GM12891 (cell line): ENCODE results near the gene FANCC.
A peak's percentile ranks its signal among the peaks of the same experiment; 100 is the strongest.

Experiments
- DNase-seq: peaks from one replicate; pipeline ENCODE4 v3.0.0; 2011; ENCODE audit warnings: low spot score; ENCODE audit not compliant: insufficient read length
- FAIRE-seq: peaks from 2 replicates; lab custom pipeline; 2011; peaks lifted over from hg19 to GRCh38; lab: Jason Lieb, UNC
- PAX5 ChIP-seq: IDR thresholded peaks from 2 replicates; pipeline ENCODE4 v1.6.1; 2011; ENCODE audit warnings: low read length, moderate library complexity, mild to moderate bottlenecking; ENCODE audit not compliant: insufficient read depth, severe bottlenecking
- POLR2A ChIP-seq: IDR thresholded peaks from 2 replicates; pipeline ENCODE4 v1.6.1; 2011; ENCODE audit warnings: low read depth, low read length, control low read depth
- POLR2AphosphoS5 ChIP-seq: IDR thresholded peaks from 2 replicates; pipeline ENCODE4 v1.6.1; 2011; ENCODE audit warnings: low read depth, low read length, control low read depth
- POU2F2 ChIP-seq: IDR thresholded peaks from 2 replicates; pipeline ENCODE4 v1.6.1; 2011; ENCODE audit warnings: low read depth, mild to moderate bottlenecking, control low read depth, low read length, moderate library complexity
- SPI1 ChIP-seq: IDR thresholded peaks from 2 replicates; pipeline ENCODE4 v1.6.1; 2011; ENCODE audit warnings: low read depth, low read length, control low read depth
- TAF1 ChIP-seq: IDR thresholded peaks from 2 replicates; pipeline ENCODE4 v1.6.1; 2011; ENCODE audit warnings: low read depth, low read length, control low read depth

The FANCC gene

DNA sequence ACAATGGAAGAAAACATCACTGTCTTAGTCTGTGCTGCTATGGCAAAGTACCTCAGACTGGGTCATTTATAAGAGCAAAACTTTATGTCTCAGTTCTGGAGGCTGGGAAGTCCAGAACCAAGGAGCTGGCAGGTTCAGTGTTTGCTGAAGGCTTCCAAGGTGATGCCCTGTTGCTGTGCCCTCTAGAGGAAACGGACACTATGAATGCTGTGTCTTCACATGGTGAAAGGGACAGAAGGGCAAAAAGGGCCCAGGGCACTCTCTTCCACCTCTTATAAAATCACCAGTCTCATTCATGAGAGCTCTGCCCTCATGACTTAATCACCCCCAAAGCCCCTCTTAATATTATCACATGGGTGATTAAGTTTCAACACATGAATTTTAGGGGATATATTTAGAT is 143.5 kb downstream of the FANCC start:
- no peak for TF ChIP-seq PAX5
- no peak for TF ChIP-seq POLR2AphosphoS5
- no peak for TF ChIP-seq TAF1
- no peak for TF ChIP-seq POU2F2
- TF ChIP-seq POLR2A = no peak
- TF ChIP-seq SPI1 = no peak
- no peak for DNase-seq
- FAIRE-seq = no peak

DNA sequence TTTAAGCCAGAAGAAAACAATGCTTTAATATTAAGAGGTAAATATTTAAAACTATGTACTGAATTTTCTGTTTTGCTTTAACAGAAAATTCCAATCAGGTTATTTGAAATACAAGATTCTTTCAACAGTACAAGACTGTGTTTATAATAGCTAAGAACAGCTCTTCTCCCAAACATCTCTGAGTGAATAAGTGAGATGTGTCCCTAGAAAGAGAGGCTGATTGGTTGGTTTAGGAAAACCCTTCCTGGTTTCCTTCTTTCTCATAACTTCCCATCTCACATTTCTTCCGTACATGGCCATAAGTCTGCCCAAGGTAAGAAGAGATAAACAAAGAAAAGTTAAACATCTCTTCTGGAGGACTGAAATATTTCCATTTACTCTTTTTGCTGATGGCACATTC is 145.9 kb downstream of the FANCC start:
- no peak for DNase-seq
- TF ChIP-seq PAX5 = no peak
- no peak for TF ChIP-seq TAF1
- TF ChIP-seq SPI1 = no peak
- TF ChIP-seq POLR2AphosphoS5 = no peak
- no peak for TF ChIP-seq POLR2A
- TF ChIP-seq POU2F2 = no peak
- no peak for FAIRE-seq

DNA sequence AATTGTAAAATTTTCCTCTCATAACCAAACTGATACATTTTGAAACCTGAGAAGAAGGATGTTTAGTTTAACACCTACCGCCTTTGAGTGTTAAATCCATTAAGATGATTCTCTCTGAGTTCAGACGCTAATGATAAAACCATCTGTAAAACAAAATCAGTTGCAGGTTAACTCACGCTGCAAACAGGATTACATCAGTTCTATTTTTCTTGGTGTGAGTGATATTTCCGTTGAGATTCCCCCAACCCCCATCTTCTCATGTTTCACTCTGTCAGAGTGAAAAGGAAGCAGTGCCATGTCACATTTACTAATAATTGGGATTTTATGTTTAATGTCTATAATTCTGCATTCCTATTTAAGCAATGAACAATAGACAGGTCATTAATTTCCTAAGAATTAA is 146.5 kb downstream of the FANCC start:
- no peak for DNase-seq
- FAIRE-seq = peak; percentile 31
- TF ChIP-seq POU2F2 = no peak
- TF ChIP-seq PAX5 = no peak
- no peak for TF ChIP-seq POLR2A
- TF ChIP-seq TAF1 = no peak
- no peak for TF ChIP-seq SPI1
- TF ChIP-seq POLR2AphosphoS5 = no peak

DNA sequence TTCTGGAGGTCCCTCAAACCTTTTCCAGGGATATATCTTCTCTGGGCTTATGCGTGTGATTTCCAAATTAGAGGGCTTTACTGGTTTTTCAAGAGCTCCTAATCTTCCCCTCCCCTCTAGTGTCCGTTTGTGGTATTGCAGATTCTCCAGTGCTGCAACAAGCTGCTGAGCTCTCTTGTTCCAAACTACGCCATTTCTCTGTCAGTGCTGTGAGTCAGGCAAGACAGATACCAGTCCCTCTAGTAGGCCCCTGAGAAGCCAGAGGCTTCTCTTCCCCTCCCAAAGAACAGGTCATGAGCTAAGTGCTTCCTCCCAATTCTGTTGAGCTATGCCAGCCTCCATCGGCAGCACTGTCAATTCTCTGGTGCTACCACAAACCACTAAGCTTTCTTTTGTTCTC is 149.5 kb downstream of the FANCC start:
- DNase-seq (no peak), FAIRE-seq (peak; percentile 89)
- no peak for TF ChIP-seq POLR2AphosphoS5
- TF ChIP-seq SPI1 = no peak
- no peak for TF ChIP-seq POU2F2
- TF ChIP-seq POLR2A = no peak
- no peak for TF ChIP-seq TAF1
- no peak for TF ChIP-seq PAX5

DNA sequence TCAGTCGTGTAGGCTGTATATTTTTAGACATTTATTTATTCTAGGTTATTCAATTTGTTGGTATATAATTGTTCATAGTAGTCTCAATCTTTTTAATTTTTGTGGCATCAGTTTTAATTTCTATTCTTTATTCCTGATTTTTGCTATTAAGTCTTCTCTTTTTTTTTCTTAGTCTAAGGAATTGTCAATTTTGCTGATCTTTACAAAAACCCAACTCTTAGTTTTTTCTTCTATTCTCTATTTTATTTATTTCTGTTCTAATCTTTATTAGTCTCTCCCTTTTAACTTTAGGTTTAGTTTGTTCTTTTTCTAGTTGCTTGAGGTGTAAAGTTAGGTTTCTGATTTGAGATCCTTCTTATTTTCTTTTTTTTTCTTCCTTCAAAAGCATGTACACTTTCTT is 152.5 kb downstream of the FANCC start:
- no peak for TF ChIP-seq POU2F2
- no peak for TF ChIP-seq PAX5
- TF ChIP-seq TAF1 = no peak
- TF ChIP-seq POLR2AphosphoS5 = no peak
- TF ChIP-seq SPI1 = no peak
- no peak for TF ChIP-seq POLR2A
- FAIRE-seq (no peak), DNase-seq (no peak)

DNA sequence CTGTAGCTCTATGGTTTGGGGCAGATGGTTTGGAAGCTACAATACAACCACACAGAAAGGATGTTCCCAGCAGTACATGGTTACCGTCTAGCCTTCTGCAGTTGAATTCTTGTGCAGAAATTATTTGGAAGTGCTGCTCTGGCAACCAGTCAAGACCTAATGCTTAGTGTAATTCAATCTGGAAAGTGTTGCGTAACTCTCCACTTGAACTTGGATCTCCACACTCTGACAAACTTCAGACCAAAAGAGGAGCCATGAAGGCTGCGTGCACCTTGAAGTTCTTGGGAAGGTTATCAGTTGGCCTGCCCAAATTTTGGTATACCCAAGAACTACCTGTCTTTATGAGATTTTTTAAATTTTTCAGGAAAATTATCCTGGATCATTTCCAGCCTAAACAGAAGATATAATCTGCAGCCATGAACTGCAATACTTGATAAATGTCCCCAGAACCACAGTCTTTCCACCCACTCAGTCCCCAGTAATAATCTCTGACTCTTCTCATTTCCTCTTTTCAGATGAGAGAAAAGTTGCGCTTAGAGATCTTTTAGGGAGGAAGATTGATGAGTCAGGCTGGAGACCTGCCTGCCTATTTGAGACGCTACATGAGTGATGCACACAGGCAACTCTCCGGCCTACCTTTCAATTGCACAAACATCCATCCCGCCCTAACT is 159.9 kb downstream of the FANCC start:
- TF ChIP-seq SPI1 (peak; percentile 99), PAX5 (no peak), TAF1 (no peak)
- DNase-seq (no peak), FAIRE-seq (peak; percentile 90)

DNA sequence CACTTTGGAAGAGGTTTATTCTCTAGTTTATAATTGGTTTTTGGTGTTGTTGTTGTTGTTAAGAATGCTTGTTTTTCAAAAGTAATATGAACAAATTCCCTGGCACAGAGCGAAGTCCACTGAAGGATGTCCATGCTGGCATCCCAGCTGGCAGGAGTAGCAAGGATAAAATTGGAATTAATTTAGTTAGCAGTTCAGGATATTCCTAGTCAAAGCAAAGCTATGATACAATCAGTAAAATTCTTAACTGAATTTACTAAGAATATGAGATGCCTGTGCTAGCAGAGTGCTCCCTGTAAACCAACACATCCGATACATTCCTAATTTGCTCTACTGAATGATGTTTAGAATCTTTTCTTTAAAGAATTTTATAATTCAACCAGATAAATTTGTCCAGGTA is 161.4 kb downstream of the FANCC start:
- TF ChIP-seq SPI1 (no peak), TAF1 (no peak), POLR2AphosphoS5 (no peak), PAX5 (no peak)
- no peak for DNase-seq
- FAIRE-seq = no peak

DNA sequence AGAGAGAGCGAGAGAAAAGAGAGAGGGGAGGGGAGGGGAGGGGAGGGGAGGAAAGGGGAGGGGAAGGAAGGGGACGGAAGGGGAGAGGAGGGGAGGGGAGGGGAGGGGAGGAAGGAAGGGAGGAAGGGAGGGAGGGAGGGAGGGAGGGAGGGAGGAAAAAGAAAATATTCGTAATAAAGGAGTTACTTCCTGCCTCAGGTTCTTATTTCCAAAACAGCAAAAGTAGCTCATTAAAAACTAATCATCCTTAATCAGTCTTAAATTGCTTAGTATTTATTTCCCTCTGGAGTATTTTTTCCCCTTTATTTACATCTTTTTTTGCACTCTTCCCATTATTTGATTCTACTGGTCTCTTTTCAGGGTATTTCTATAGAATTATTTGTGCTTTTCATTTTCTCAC is 162.3 kb downstream of the FANCC start:
- FAIRE-seq = no peak
- TF ChIP-seq TAF1 = no peak
- no peak for TF ChIP-seq SPI1
- no peak for TF ChIP-seq PAX5
- TF ChIP-seq POU2F2 = no peak
- no peak for DNase-seq

DNA sequence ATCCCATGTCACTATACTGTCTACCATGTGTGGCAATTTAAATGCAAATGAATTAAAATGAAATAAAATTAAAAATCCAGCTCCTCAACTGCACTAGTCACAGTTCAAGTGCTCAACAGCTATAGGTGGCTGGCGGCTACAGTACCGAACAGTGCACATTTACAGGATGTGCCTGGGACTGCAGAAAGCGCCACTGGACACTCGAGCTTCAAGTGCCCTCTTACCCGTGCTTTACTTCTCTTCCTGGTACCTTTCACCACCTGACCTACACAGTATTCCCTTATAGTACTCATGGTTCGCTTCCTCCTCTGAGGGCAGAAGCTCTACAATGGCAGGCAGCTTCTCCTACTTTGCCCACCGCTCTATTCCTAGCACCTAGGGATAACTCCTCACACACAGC is 166.6 kb downstream of the FANCC start:
- FAIRE-seq (no peak), DNase-seq (no peak)
- no peak for TF ChIP-seq TAF1
- no peak for TF ChIP-seq POU2F2
- no peak for TF ChIP-seq SPI1
- TF ChIP-seq PAX5 = no peak
- no peak for TF ChIP-seq POLR2A
- TF ChIP-seq POLR2AphosphoS5 = no peak

DNA sequence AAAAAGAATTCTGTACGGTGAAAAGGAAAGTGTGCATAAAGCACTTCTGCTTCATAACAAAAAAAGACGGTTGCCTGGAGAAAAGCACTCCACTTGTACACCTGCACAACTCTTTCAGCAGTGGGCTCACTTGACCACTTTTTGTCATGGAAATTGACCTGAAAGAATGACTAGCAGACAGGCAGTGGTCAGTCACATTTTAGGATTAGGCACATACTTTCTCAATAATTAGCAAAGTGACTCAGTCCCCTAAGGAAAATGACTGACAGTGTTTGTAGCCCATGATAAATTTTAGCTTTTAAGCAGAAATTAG is 169.3 kb downstream of the FANCC start:
- no peak for DNase-seq
- TF ChIP-seq SPI1 (no peak), PAX5 (no peak), POLR2AphosphoS5 (no peak), TAF1 (no peak), POLR2A (no peak), POU2F2 (no peak)
- no peak for FAIRE-seq
